ENCODE data around the gene SPOP.

DNA sequence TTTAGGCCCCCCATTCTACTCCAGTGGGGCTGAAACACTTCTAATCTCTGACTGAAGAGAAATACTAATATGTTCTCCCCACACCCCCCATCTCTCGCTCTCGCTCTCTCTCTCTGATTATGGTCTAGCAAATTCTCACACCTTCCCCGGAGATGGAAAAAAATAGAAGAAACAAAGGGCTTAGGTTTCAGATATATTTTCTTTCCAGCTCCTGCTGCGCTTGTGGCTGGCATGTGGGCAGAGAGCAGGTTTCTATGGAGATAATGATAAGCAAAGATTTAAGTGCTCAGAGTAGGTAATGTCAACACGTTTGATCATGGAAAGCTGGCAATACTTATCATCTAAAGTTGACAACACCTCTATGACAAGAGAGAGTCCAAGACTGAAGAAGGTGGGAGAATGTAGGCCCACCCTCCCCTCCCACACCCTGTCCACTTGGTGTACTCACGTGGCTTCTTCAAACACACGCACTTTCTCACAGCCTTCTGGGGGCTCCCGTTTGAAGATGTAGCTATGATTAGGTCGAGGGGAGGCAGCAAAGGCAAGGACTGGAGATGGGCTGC, 37.9 kb upstream of the SPOP start:
- TF ChIP-seq, protein P1, sequence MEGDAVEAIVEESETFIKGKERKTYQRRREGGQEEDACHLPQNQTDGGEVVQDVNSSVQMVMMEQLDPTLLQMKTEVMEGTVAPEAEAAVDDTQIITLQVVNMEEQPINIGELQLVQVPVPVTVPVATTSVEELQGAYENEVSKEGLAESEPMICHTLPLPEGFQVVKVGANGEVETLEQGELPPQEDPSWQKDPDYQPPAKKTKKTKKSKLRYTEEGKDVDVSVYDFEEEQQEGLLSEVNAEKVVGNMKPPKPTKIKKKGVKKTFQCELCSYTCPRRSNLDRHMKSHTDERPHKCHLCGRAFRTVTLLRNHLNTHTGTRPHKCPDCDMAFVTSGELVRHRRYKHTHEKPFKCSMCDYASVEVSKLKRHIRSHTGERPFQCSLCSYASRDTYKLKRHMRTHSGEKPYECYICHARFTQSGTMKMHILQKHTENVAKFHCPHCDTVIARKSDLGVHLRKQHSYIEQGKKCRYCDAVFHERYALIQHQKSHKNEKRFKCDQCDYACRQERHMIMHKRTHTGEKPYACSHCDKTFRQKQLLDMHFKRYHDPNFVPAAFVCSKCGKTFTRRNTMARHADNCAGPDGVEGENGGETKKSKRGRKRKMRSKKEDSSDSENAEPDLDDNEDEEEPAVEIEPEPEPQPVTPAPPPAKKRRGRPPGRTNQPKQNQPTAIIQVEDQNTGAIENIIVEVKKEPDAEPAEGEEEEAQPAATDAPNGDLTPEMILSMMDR (conservative IDR thresholded peaks at IDR 0.05 in 1 of 2, IDR thresholded peaks at IDR 0.05 in 1 of 2; ENCODE audit: low read depth in 1 of 2, low read length in 2 of 2), result no peak
- TF ChIP-seq EZH2 (IDR thresholded peaks at IDR 0.05; ENCODE audit: low read length, missing control alignments), result no peak
